Brain microvascular endothelial cell (primary cell): ENCODE measurements around the gene SLC35F3.

Source experiments
- DNase-seq: peaks from one replicate; pipeline ENCODE4 v3.0.0-alpha.2; 2020
- H3K27ac ChIP-seq: fragments of 250-450 bp; sonication (Bioruptor Pico); 2 replicates; pipeline ENCODE4 v1.5.1; 2020; ENCODE audit warnings: mild to moderate bottlenecking, moderate library complexity
- H3K27me3 ChIP-seq: fragments of 250-450 bp; sonication (Bioruptor Pico); replicated peaks from 2 replicates; pipeline ENCODE4 v1.5.1; 2020; ENCODE audit warnings: mild to moderate bottlenecking
- H3K36me3 ChIP-seq: fragments of 250-450 bp; sonication (Bioruptor Pico); replicated peaks from 2 replicates; pipeline ENCODE4 v1.5.1; 2020; ENCODE audit warnings: mild to moderate bottlenecking
- H3K4me3 ChIP-seq: 2 replicates; pipeline ENCODE4 v1.5.1; 2011; ENCODE audit warnings: low read depth, mild to moderate bottlenecking, control low read depth, low read length, moderate library complexity
- in situ Hi-C: cut with HindIII; loops from 2 replicates; pipeline ENCODE4 v1.10.0; 2017; ENCODE audit warnings: low sequenced_read_pairs, low pct_ligation_motif_present
- TF ChIP-seq, protein P1 (sequence below): IDR thresholded peaks from 2 replicates; pipeline ENCODE4 v1.5.1; 2011; ENCODE audit warnings: low read depth, mild to moderate bottlenecking, moderate library complexity, low read length, control low read depth, inconsistent platforms; ENCODE audit errors: missing control alignments

The SLC35F3 gene

DNA sequence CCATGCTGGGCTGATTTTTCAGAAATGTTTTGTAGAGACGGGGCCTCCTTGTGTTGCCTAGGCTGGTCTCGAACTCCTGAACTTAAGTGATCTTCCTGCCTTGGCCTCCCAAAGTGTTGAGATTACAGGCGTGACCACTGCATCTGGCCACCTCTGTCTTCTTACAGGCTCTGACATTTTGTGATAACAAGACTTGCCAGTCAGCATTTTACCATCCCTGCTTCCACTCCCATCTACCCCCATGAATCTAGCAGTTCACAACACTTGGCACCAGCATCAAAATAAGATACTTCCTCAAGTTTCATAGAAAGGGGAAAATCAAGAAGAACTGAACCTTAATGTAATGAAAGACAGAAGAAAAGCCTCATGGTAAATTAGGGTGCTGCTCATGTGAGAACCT, 32.4 kb downstream of the SLC35F3 start:
- Histone ChIP-seq H3K27ac (no peak overlapping the region), H3K36me3 (no peaks in the 10 kb centered on the region), H3K4me3 (no peak overlapping the region), H3K27me3 (no peaks in the 10 kb centered on the region)
- in situ Hi-C loops, result no loop called here
- no peak for DNase-seq
- TF ChIP-seq, protein P1, sequence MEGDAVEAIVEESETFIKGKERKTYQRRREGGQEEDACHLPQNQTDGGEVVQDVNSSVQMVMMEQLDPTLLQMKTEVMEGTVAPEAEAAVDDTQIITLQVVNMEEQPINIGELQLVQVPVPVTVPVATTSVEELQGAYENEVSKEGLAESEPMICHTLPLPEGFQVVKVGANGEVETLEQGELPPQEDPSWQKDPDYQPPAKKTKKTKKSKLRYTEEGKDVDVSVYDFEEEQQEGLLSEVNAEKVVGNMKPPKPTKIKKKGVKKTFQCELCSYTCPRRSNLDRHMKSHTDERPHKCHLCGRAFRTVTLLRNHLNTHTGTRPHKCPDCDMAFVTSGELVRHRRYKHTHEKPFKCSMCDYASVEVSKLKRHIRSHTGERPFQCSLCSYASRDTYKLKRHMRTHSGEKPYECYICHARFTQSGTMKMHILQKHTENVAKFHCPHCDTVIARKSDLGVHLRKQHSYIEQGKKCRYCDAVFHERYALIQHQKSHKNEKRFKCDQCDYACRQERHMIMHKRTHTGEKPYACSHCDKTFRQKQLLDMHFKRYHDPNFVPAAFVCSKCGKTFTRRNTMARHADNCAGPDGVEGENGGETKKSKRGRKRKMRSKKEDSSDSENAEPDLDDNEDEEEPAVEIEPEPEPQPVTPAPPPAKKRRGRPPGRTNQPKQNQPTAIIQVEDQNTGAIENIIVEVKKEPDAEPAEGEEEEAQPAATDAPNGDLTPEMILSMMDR, result no peak

DNA sequence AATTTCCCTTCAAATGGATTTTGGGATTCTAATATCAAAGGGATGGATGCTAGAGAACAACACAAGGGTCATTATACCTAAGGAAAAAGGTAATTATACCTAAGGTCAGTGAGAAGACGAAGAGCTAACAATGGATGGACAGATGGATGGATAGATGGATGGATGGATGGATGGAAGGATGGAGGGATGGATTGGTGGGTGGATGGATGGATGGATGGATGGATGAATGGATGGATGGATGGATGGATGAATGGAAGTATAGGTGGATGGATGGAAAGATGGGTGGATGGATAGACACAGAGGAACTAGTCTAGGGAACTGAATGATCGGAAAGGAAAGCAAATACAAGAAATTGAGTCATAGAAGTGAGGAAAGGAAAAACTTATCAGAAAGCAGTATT, 34.0 kb downstream of the SLC35F3 start:
- in situ Hi-C loops, result no loop called here
- TF ChIP-seq, protein P1, result no peak
- Histone ChIP-seq H3K27ac (no peak overlapping the region), H3K27me3 (no peaks in the 10 kb centered on the region), H3K36me3 (no peaks in the 10 kb centered on the region), H3K4me3 (no peak overlapping the region)
- no peak for DNase-seq

DNA sequence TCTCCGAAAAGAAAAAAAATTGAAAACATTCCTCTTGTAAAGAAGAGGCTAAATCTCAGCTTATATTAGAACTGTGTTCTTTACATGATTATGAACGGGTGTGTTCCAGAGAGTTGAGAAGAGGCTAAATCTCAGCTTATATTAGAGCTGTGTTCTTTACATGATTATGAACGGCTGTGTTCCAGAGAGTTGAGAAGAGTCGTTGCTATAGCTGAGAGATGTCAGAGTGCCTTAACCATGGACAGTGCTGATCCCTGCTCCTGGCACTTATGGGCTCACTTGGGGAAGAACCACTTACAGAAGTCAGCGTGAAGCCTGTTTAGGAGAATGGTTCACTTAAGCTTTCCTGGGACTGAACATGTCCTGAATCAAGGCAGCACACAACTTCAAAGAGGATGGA, 35.0 kb downstream of the SLC35F3 start:
- in situ Hi-C loops, result no loop called here

DNA sequence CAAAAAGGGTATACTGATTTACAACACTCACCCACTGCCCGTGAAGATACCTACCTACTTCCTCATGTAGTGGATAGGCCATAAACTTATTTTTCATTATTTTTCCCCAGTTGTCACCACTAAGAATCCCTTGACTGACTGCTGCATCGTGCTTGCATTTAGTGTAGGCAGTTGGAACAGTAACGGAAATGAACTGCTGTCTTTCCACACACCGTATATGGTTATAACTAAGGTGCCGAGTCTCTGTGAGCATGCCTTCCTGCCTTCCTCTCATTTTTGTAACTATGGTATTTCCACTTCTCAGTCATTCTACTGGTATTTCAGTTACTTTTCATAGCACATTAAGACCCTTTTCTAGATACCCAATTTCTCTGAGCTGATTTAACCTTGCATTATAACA, 36.4 kb downstream of the SLC35F3 start:
- H3K4me3 ChIP-seq, result no peak overlapping the region
- TF ChIP-seq, protein P1, result no peak
- H3K36me3 ChIP-seq, result no peaks in the 10 kb centered on the region
- no peak for DNase-seq
- in situ Hi-C loops, result no loop called here
- no peaks in the 10 kb centered on the region for H3K27me3 ChIP-seq
- no peak overlapping the region for H3K27ac ChIP-seq

More for the DNA sequence above, 35.0 kb downstream of the SLC35F3 start:
- Histone ChIP-seq H3K36me3 (no peaks in the 10 kb centered on the region), H3K4me3 (no peak overlapping the region), H3K27ac (no peak overlapping the region), H3K27me3 (no peaks in the 10 kb centered on the region)
- TF ChIP-seq, protein P1, result no peak
- DNase-seq, result no peak

DNA sequence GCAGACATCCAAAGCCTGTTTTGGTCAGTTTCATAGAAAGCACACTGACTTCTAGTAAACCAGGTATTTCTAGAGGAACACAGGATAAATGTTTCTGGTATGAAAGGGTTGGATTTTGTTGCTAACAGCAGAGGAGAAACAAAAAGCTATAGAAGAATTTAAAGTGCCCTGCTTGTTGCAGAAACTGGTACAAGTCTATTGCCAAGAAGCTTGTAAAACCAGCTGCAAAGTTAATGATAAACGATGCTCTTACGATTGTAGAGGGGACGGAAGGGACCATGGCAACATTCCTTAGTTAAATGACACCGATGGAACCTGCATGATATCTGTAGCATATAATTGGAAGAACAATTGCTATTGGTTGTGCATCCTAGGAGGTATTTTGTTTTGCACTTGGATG, 40.1 kb downstream of the SLC35F3 start:
- no peaks in the 10 kb centered on the region for H3K36me3 ChIP-seq
- H3K27me3 ChIP-seq, result no peaks in the 10 kb centered on the region
- in situ Hi-C loops, result no loop called here
- TF ChIP-seq, protein P1, result no peak
- no peak overlapping the region for H3K4me3 ChIP-seq
- no peak for DNase-seq
- H3K27ac ChIP-seq, result no peak overlapping the region

DNA sequence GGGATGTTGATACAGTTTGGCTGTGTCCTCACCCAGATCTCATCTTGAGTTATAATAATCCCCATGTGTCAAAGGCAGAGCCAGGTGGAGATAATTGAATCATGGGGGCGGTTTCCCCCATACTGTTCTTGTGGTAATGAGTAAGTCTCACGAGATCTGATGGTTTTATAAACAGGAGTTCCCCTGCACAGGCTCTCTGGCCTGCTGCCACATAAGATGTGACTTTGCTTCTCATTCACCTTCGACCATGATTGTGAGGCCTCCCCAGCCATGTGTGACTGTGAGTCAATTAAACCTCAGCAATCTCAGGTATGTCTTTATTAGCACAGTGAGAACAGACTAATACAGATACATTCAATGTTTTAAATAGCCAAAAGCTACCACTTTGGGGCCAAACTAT, 41.1 kb downstream of the SLC35F3 start:
- TF ChIP-seq, protein P1, result no peak
- in situ Hi-C loops, result no loop called here
- DNase-seq, result no peak
- Histone ChIP-seq H3K4me3 (no peak overlapping the region), H3K27ac (no peak overlapping the region), H3K27me3 (no peaks in the 10 kb centered on the region), H3K36me3 (no peaks in the 10 kb centered on the region)
